HepG2 (cell line): ENCODE measurements around the gene SSC5D. TPM values are rescaled to one million over a fixed set of nuclear protein-coding genes. Genes with fewer than 3 reads are reported as not detected.

Experiments
- ATAC-seq: fragments of 200-7000 bp; cut with Tn5 transposase; 3 replicates; pipeline ENCODE4 v1.9.1; 2020; ENCODE audit warnings: mild to moderate bottlenecking, moderate library complexity
- BruUV-seq: library from RNA; stranded (reverse); fragments of 400-500 nt; replicated peaks from 2 replicates; lab custom pipeline; 2021; lab: Mats Ljungman, UMichigan
- CTCF ChIA-PET: fragments of 300-600 bp; formaldehyde crosslinking; extraction: SDS; loops from one replicate; lab custom pipeline; 2021; ENCODE audit warnings: low total read pairs, inconsistent platforms, low intra/inter-chr PET ratio; lab: Yijun Ruan, JAX
- POLR2A ChIA-PET: fragments of 350-600 bp; sonication (Branson Sonifier 250); formaldehyde crosslinking; loops from one replicate; lab custom pipeline; 2020; ENCODE audit warnings: antibody characterized with exemption, inconsistent platforms; lab: Yijun Ruan, JAX
- DNase-seq: peaks from one replicate; pipeline ENCODE4 v3.0.0-alpha.2; 2015; ENCODE audit warnings: low spot score
- FAIRE-seq: peaks from 3 replicates; lab custom pipeline; 2011; peaks lifted over from hg19 to GRCh38; lab: Jason Lieb, UNC
- H2AFZ ChIP-seq: one replicate; pipeline ENCODE4 v1.6.1; 2011; ENCODE audit warnings: low read length, inconsistent platforms
- H3K27ac ChIP-seq: fragments of 300-600 bp; 3 replicates; pipeline ENCODE4 v1.8.0; 2011; ENCODE audit warnings: mixed run types, mild to moderate bottlenecking, mixed read lengths, low read length, inconsistent platforms; ENCODE audit not compliant: insufficient read depth; ENCODE audit errors: extremely low read length
- H3K27me3 ChIP-seq, 2 experiments: fragments of 200-600 bp in 1 of 2; 2 replicates in 1 of 2; 3 replicates in 1 of 2; pipeline versions ENCODE4 v1.6.0 to v1.8.0; 2011; ENCODE audit warnings: low read length in 2 of 2, mild to moderate bottlenecking in 2 of 2, moderate library complexity in 2 of 2, inconsistent platforms in 1 of 2; ENCODE audit not compliant: insufficient read depth in 2 of 2, control insufficient read depth in 1 of 2
- H3K36me3 ChIP-seq, 2 experiments: fragments of 200-600 bp in 1 of 2; replicated peaks in 1 of 2; 2 replicates in 1 of 2; 3 replicates in 1 of 2; pipeline versions ENCODE4 v1.5.1 to v1.8.0; 2011; ENCODE audit warnings: low read length in 2 of 2, inconsistent platforms in 1 of 2; ENCODE audit not compliant: insufficient read depth in 2 of 2, control insufficient read depth in 1 of 2
- H3K4me1 ChIP-seq: 2 replicates; pipeline ENCODE4 v1.5.1; 2012; ENCODE audit warnings: low read length, inconsistent platforms; ENCODE audit not compliant: insufficient read depth
- H3K4me2 ChIP-seq: 2 replicates; pipeline ENCODE4 v1.6.0; 2011; ENCODE audit warnings: low read depth, low read length, inconsistent platforms
- H3K4me3 ChIP-seq, 3 experiments: fragments of 200-600 bp in 1 of 3; sonication (generic), shearing (Covaris generic) in 1 of 3; replicated peaks in 1 of 3; 2 replicates each; pipeline ENCODE4 v1.5.1; 2011 to 2016; ENCODE audit warnings: low read length in 3 of 3, inconsistent platforms in 2 of 3, low read depth in 2 of 3, mild to moderate bottlenecking in 2 of 3, control low read depth in 1 of 3, mixed read lengths in 1 of 3; ENCODE audit not compliant: insufficient read depth in 1 of 3
- H3K79me2 ChIP-seq: one replicate; pipeline ENCODE4 v1.6.1; 2011; ENCODE audit warnings: low read length, inconsistent platforms; ENCODE audit not compliant: insufficient read depth
- H3K9ac ChIP-seq: 2 replicates; pipeline ENCODE4 v1.6.0; 2011; ENCODE audit warnings: mild to moderate bottlenecking, low read depth, low read length, inconsistent platforms; ENCODE audit not compliant: insufficient read depth
- H3K9me3 ChIP-seq: 2 replicates; pipeline ENCODE4 v1.5.1; 2012; ENCODE audit warnings: mild to moderate bottlenecking, low read length
- H4K20me1 ChIP-seq: 2 replicates; pipeline ENCODE4 v1.6.0; 2011; ENCODE audit warnings: inconsistent platforms, mild to moderate bottlenecking, low read length, moderate library complexity; ENCODE audit not compliant: insufficient read depth
- CBX5 ChIP-seq: sonication (generic); formaldehyde crosslinking; IDR thresholded peaks from 2 replicates; pipeline ENCODE4 v1.4.0; 2020; ENCODE audit warnings: missing genetic modification reagents, borderline replicate concordance
- CEBPB ChIP-seq: IDR thresholded peaks from 2 replicates; pipeline ENCODE4 v1.6.1; 2011; ENCODE audit warnings: low read depth, low read length, improper control_type of control experiment, borderline replicate concordance
- GATAD2A ChIP-seq: IDR thresholded peaks from 2 replicates; pipeline ENCODE4 v1.6.1; 2016
- HOXA9 ChIP-seq: sonication (generic); formaldehyde crosslinking; IDR thresholded peaks from 2 replicates; pipeline ENCODE4 v1.8.1; 2022; ENCODE audit warnings: missing genetic modification reagents, mild to moderate bottlenecking, moderate library complexity, borderline replicate concordance
- MED1 ChIP-seq: sonication (generic); formaldehyde crosslinking; IDR thresholded peaks from 2 replicates; pipeline ENCODE4 v1.4.0; 2020; ENCODE audit warnings: missing genetic modification reagents
- SOX6 ChIP-seq, 2 experiments: fragments of 450-650 bp in 1 of 2; sonication (generic) in 1 of 2; formaldehyde crosslinking in 1 of 2; IDR thresholded peaks; 2 replicates each; pipeline versions ENCODE4 v1.4.0 to v1.6.1; 2017 to 2020; ENCODE audit warnings: antibody characterized with exemption in 1 of 2, mild to moderate bottlenecking in 1 of 2, missing genetic modification reagents in 1 of 2
- SP5 ChIP-seq: IDR thresholded peaks from 2 replicates; pipeline ENCODE4 v1.6.1; 2016; ENCODE audit warnings: low read depth, borderline replicate concordance
- TCF7 ChIP-seq: sonication (generic); IDR thresholded peaks from 2 replicates; pipeline ENCODE4 v1.6.1; 2016; ENCODE audit warnings: antibody characterized with exemption, low read depth
- TMF1 ChIP-seq: sonication (generic); formaldehyde crosslinking; IDR thresholded peaks from 2 replicates; pipeline ENCODE4 v1.8.1; 2022; ENCODE audit warnings: low read depth, missing genetic modification reagents
- TRIM24 ChIP-seq: sonication (generic); formaldehyde crosslinking; IDR thresholded peaks from 2 replicates; pipeline ENCODE4 v1.8.0; 2022; ENCODE audit warnings: mild to moderate bottlenecking, missing genetic modification reagents
- YY1 ChIP-seq: IDR thresholded peaks from 2 replicates; pipeline ENCODE4 v1.6.1; 2011; ENCODE audit warnings: low read length, low read depth, moderate library complexity, mild to moderate bottlenecking; ENCODE audit not compliant: insufficient read depth, insufficient replicate concordance
- ZNF224 ChIP-seq: sonication (generic); formaldehyde crosslinking; IDR thresholded peaks from 2 replicates; pipeline ENCODE4 v1.5.0; 2020; ENCODE audit warnings: mild to moderate bottlenecking, missing genetic modification reagents
- ZNF546 ChIP-seq: sonication (generic); formaldehyde crosslinking; conservative IDR thresholded peaks from 2 replicates; pipeline ENCODE4 v1.8.1; 2023; ENCODE audit warnings: mild to moderate bottlenecking, missing genetic modification reagents
- WGBS: methylation state at CpG from one replicate; pipeline ENCODE4 v1.1.6; 2017; ENCODE audit warnings: low lambda C conversion rate; 5-methylcytosine and 5-hydroxymethylcytosine counted together
- in situ Hi-C: cut with HindIII; loops from 2 replicates; pipeline ENCODE4 v1.10.0; 2017; ENCODE audit warnings: low pct_unique_long_range_greater_than_20kb; ENCODE audit not compliant: extremely low pct_ligation_motif_present
- intact Hi-C: fragments of 100-400 bp; cut with micrococcal nuclease; formaldehyde crosslinking; loops from one replicate; pipeline ENCODE4 v1.10.0; 2022; ENCODE audit not compliant: unreplicated experiment
- polyA plus RNA-seq, 8 experiments: library from polyadenylated mRNA; depleted of rRNA in 3 of 8; stranded (reverse) in 7 of 8; unstranded in 1 of 8; fragments of >200 nt; fragmentation: Illumina TruSeq in 4 of 8; extraction: Trizol in 4 of 8; gene quantifications; 2 replicates each; pipeline versions ENCODE4 v1.2.1 to v1.2.3, GENCODE V29; 2011 to 2016; ENCODE audit warnings: low read depth in 4 of 8, missing spikeins in 1 of 8, mixed read lengths in 1 of 8; ENCODE audit not compliant: insufficient read depth in 1 of 8
- total RNA-seq, 5 experiments: library from RNA; depleted of rRNA; stranded (reverse); fragments of >200 nt; fragmentation: Illumina TruSeq; extraction: Trizol; gene quantifications; 2 replicates each; pipeline ENCODE4 v1.2.3, GENCODE V29; 2016; ENCODE audit warnings: low read depth in 1 of 5
- TF ChIP-seq, protein P1 (sequence below): IDR thresholded peaks from 2 replicates; pipeline ENCODE4 v1.6.1; 2016; ENCODE audit warnings: low read depth, borderline replicate concordance
- TF ChIP-seq, protein P2 (sequence below): sonication (generic); formaldehyde crosslinking; IDR thresholded peaks from 2 replicates; pipeline ENCODE4 v1.4.0; 2020; ENCODE audit warnings: missing genetic modification reagents
- TF ChIP-seq, protein P3 (sequence below): sonication (generic); formaldehyde crosslinking; IDR thresholded peaks from 2 replicates; pipeline ENCODE4 v1.5.0; 2020; ENCODE audit warnings: mild to moderate bottlenecking, missing genetic modification reagents, borderline replicate concordance

The SSC5D gene
- total and polyA plus RNA-seq, 2 of the 13 experiments (the other 11 are each of a cell fraction or from before 2014, with no cell fraction given) = not detected

DNA sequence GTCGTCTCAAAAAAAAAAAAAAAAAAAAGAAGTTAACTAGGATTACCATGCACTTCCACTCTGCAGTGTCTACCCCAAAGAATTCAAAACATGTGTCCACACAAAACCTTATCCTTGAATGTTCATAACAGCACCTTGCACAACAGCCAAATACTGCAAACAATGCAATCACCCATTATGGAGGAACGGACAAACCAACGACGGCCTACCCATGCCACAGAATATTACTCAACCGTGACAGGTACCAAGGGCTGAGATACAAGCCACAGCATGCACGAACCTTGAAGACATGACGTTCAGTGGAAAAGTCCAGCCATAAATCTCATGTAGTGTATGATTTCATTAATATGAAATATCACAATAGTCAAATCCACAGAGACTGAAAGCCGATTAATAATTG, 42.2 kb upstream of the SSC5D start:
- Histone ChIP-seq H3K4me1 (no peaks in the 10 kb centered on the region), H3K27me3 (peaks cover 6 to 54% of the 10 kb centered on the region in 2 experiments; a peak in 4 of 5 replicates), H3K4me3 (no peak overlapping the region), H3K27ac (no peak overlapping the region), H2AFZ (no peak overlapping the region), H3K9ac (no peak overlapping the region), H3K9me3 (no peaks in the 10 kb centered on the region), H4K20me1 (no peaks in the 10 kb centered on the region), H3K4me2 (no peak overlapping the region), H3K79me2 (no peaks in the 10 kb centered on the region), H3K36me3 (no peaks in the 10 kb centered on the region)
- BruUV-seq = no TSS peak
- WGBS = 2% methylated on average over 8 of the region's 8 CpGs
- CTCF ChIA-PET = no interaction called here
- ATAC-seq (no peak), FAIRE-seq (no peak), DNase-seq (peak; percentile 49)
- POLR2A ChIA-PET = no interaction called here
- in situ Hi-C loops = no loop called here
- intact Hi-C loops = no loop called here
- no peak for TF ChIP-seq SP5 (CRISPR knock-in tag)
- TF ChIP-seq ZNF224 = no peak
- no peak for TF ChIP-seq YY1
- no peak for TF ChIP-seq TRIM24 (CRISPR knock-in tag)
- TF ChIP-seq TCF7 = no peak
- TF ChIP-seq HOXA9 (CRISPR knock-in tag) = no peak
- no peak for TF ChIP-seq SOX6 (IDR thresholded peaks at IDR 0.05)
- TF ChIP-seq SOX6 (CRISPR knock-in tag; IDR thresholded peaks at IDR 0.05) = 0 out of 2 replicates have a peak, but pooled peaks have one; percentile 9
- TF ChIP-seq CEBPB = peak; percentile 53; the same call in 1 of the 2 replicates
- TF ChIP-seq, protein P1, sequence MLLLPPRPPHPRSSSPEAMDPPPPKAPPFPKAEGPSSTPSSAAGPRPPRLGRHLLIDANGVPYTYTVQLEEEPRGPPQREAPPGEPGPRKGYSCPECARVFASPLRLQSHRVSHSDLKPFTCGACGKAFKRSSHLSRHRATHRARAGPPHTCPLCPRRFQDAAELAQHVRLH (CRISPR knock-in tag) = no peak
- TF ChIP-seq, protein P2, sequence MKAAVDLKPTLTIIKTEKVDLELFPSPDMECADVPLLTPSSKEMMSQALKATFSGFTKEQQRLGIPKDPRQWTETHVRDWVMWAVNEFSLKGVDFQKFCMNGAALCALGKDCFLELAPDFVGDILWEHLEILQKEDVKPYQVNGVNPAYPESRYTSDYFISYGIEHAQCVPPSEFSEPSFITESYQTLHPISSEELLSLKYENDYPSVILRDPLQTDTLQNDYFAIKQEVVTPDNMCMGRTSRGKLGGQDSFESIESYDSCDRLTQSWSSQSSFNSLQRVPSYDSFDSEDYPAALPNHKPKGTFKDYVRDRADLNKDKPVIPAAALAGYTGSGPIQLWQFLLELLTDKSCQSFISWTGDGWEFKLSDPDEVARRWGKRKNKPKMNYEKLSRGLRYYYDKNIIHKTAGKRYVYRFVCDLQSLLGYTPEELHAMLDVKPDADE (CRISPR knock-in tag) = no peak
- TF ChIP-seq MED1 (CRISPR knock-in tag) = no peak
- 0 out of 2 replicates have a peak, but pooled peaks have one; percentile 13 for TF ChIP-seq GATAD2A (CRISPR knock-in tag)
- TF ChIP-seq CBX5 (CRISPR knock-in tag) = no peak
- TF ChIP-seq, protein P3, sequence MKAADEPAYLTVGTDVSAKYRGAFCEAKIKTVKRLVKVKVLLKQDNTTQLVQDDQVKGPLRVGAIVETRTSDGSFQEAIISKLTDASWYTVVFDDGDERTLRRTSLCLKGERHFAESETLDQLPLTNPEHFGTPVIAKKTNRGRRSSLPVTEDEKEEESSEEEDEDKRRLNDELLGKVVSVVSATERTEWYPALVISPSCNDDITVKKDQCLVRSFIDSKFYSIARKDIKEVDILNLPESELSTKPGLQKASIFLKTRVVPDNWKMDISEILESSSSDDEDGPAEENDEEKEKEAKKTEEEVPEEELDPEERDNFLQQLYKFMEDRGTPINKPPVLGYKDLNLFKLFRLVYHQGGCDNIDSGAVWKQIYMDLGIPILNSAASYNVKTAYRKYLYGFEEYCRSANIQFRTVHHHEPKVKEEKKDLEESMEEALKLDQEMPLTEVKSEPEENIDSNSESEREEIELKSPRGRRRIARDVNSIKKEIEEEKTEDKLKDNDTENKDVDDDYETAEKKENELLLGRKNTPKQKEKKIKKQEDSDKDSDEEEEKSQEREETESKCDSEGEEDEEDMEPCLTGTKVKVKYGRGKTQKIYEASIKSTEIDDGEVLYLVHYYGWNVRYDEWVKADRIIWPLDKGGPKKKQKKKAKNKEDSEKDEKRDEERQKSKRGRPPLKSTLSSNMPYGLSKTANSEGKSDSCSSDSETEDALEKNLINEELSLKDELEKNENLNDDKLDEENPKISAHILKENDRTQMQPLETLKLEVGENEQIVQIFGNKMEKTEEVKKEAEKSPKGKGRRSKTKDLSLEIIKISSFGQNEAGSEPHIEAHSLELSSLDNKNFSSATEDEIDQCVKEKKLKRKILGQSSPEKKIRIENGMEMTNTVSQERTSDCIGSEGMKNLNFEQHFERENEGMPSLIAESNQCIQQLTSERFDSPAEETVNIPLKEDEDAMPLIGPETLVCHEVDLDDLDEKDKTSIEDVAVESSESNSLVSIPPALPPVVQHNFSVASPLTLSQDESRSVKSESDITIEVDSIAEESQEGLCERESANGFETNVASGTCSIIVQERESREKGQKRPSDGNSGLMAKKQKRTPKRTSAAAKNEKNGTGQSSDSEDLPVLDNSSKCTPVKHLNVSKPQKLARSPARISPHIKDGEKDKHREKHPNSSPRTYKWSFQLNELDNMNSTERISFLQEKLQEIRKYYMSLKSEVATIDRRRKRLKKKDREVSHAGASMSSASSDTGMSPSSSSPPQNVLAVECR (CRISPR knock-in tag) = no peak
- TF ChIP-seq ZNF546 (CRISPR knock-in tag) = no peak
- no peak for TF ChIP-seq TMF1
